Measurements from ENCODE around the gene THRSP.

- no peak for TF ChIP-seq CTCF (IDR thresholded peaks at IDR 0.05)
- TF ChIP-seq POLR2A (IDR thresholded peaks at IDR 0.05), result no peak
These were observed 12.5 kb upstream of the THRSP start for GRCh38 chr11:78050964-78051831.

Data from right lobe of liver (tissue), 4 donors.